Measurements from ENCODE around the gene GNGT2. TPM values are rescaled to one million over a fixed set of nuclear protein-coding genes. Genes with fewer than 3 reads are reported as not detected.

Gene GNGT2
- total RNA-seq (2022; extraction: Qiagen RNA extraction; ENCODE audit: low read depth): 0.18 to 0.38 TPM (median 0.25 TPM) in 5 replicates

DNA sequence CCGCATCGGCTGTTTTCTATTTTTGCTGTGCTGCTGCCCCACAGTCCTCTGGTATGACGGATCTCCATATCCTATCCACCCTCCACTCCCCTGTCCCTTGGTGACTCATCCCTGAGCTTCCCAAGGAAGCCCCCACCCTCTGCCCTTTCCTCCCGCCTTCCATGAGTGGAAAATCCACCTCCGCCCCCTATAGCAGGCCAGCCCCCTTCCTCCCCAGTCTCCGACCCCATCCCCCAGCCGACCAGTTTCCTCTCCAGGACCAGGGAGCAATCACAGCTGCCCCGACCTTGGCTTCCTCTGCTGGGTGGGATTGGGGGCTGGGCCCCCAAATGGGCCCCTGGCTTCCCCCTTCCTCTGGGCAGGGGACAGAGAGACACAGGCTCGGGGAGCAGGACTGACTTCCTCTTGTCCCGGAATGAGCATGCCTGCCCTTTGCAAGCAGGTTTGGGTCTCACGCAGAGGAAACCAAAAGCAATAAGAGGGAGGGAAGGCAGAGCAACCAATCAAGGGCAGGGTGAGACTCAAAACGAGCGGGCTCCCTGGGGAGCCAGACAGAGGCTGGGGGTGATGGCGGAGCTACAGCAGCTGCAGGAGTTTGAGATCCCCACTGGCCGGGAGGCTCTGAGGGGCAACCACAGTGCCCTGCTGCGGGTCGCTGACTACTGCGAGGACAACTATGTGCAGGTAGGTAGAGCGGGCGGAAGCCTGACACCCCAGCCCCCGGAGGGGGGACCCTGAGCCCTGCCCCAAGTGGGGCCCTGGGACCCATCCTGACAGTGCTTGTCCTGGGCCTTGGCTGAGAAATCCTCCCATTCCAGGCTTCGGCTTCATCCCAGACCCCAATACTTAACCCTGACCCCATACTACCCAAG lies at the start of gene GNGT2, which contains the start of gene ABI3:
GNGT2 (minus strand) TSS at position 417 of the 872 bp plus-strand sequence. CDS start 3,152 bp downstream, outside the sequence.
ABI3 (plus strand) TSS at position 550 of the 872 bp plus-strand sequence; CDS start at position 568, 18 bp downstream.

DNA sequence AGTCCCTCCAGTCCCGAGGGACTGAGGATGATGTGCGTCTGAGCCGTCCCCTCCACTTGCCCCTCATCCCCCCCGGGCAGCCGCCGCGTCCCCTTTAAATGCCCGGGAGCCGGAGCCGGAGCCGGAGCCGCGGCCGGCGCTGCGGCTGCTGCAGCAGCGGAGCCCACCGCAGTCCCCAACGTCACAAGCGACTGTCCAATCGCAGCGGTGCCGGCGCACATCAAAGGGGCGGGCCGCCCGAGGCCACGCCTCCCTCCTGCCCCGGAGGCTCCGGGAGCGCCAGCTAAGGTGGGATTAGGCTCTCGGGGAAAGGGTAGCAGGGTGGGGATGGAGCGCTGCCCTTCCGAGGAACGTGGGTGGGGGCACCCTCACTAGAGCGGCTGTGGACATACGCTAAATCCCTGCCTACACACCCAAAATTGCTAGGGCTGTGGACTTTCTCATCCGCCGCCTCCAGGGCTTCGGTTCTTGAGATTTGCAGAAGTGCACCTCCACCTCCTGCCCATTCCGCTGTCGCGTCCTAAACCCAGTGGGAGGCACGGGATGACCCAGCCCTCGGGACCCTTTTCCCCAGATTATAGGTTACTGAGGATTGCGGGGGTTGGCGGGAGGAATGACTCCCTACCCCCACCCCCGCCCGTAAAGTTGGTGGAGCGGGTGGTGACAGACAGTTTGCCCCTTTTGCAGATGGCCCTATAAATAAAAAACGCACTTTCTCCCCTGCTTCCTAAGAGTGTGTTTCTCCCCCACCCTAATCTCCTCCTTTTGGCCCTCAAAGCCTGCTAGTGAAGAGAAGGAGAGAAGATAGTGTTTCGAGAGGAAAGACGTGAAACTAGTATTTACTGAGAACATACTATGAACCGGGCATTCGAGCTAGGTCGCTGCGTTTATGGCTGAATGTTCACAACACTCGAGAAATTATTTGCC lies 20.5 kb upstream of the GNGT2 start, which contains the start of gene PHOSPHO1:
PHOSPHO1 (minus strand) TSS at position 152 of the 927 bp plus-strand sequence. CDS start 4,096 bp downstream, outside the sequence.

Other genes with a start within 250 kb of the GNGT2 start
- gene GIP, start 242.0 kb downstream of the GNGT2 start, total RNA-seq (2022; extraction: Qiagen RNA extraction; ENCODE audit: low read depth): 2.9 to 4.4 TPM (median 3.8 TPM) in 5 replicates
- 53.1 to 93.9 TPM (median 91.6 TPM) in 5 replicates for gene IGF2BP1, start 213.2 kb downstream of the GNGT2 start, total RNA-seq (2022; extraction: Qiagen RNA extraction; ENCODE audit: low read depth)
- gene B4GALNT2, start 77.8 kb downstream of the GNGT2 start, total RNA-seq (2022; extraction: Qiagen RNA extraction; ENCODE audit: low read depth): 0.38 to 0.53 TPM (median 0.45 TPM) in 5 replicates
- 0.11 to 0.12 TPM in 2 of 5 replicates, not detected in the others for gene ABI3, start 133 bp upstream of the GNGT2 start, total RNA-seq (2022; extraction: Qiagen RNA extraction; ENCODE audit: low read depth)
- gene PHOSPHO1, start 20.2 kb upstream of the GNGT2 start, total RNA-seq (2022; extraction: Qiagen RNA extraction; ENCODE audit: low read depth): 0.48 to 1.1 TPM (median 0.63 TPM) in 5 replicates
- 7.4 to 8.6 TPM (median 8.2 TPM) in 5 replicates for gene ZNF652, start 151.7 kb upstream of the GNGT2 start, total RNA-seq (2022; extraction: Qiagen RNA extraction; ENCODE audit: low read depth)
- 326 to 464 TPM (median 430 TPM) in 5 replicates for gene PHB1, start 204.3 kb upstream of the GNGT2 start, total RNA-seq (2022; extraction: Qiagen RNA extraction; ENCODE audit: low read depth)